ENCODE results near the gene ZNF511.
A peak's percentile ranks its signal among the peaks of the same experiment; 100 is the strongest.

ZNF511 gene

DNA sequence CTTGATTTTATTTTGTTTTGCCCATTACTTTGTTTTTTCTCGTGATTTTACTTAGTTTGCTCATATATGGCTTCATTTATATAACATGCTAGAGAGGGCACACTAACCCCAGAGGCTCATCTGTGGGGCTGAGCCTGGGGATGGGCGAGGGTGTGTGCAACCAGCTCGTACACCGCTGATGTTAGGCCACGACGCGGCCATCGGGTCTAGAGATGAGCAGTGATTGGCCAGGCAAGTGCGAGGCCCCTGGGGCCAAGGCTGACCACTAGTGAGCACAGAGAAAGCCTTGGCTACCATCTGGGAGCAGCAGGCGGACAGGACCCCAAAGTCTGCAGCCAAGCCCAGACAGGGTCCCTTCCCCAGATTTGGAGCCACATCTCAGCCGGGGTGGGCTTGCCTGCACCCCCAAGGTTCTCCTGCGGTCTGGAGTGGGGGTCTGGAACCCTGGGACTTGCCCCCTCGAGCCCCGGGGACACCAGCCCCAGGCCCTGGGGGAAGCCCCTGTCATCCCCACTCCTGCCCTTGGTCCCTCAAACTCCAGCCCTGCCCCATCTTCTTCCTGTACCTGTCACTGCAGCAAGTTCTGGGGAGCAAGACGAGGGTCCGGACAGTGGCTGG, 45.4 kb downstream of the ZNF511 start:
- no peak for DNase-seq (ENCODE audit: low spot score)

DNA sequence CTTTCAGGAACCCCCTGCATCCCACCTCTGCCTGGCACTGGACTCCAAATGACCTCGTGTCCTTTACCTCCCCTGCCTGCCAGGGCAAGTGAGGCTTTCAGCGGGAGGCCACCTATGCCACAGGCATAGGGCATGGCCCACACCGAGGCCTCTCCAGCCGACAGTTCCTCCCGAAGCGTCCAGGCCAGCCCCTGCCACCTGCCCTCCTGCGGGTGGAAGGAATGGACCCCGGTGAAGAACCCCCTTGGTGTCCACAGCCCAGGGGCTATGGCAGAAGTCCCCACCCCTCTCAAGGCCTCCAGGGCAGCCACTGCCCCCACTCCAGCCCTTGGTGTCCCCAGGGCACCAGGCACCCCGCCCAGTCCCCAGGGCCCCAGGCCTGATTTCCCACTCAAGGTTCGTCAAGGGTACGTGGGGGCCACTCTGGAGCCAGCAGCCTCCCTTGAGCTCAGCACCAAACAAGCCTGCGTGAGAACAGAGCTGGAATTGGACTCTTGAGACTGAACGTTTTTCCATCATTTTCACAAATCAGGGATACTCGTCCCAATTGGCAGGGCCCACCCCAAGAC, 46.0 kb downstream of the ZNF511 start:
- DNase-seq (ENCODE audit: low spot score) = no peak

DNA sequence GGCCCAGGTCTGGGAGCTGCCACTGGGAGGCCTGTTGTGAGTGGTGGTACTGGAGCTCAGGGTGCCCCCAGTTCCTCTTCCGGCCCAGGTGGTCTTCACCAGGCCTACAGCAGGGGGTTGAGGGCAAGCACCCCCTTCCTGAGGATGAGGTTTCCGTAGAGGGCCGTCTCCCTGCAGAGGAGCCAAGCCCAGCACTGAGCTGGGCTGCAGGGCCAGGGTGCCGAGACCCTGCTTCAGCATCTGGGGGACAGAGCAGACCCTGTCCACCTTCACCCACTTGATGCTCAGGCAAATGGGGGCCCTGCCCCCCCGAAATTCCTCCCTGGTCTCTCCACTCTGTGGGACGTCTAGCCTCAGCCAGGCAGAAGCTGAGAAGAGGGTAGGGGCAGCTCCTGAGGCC, 46.6 kb downstream of the ZNF511 start:
- no peak for DNase-seq (ENCODE audit: low spot score)

DNA sequence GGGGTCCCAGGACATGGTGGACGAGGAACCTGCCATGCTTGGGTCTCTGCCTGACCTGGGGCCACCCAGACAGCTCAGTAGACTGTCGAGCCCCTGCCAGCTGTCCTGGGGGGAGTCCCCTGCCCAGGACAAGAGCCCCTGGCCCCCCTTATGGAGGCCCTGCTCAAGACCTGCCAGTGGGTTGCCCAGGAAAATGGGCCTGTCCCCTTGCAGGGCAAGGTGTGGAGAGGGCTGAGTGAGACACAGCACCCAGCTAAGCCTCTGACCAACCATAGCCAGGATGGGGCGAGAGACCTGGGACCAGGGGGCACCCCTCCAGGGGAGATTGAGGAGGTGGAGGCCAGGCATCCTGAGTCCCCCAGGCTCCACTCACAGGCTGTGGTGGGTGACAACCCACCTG, 47.3 kb downstream of the ZNF511 start:
- DNase-seq (ENCODE audit: low spot score) = no peak

DNA sequence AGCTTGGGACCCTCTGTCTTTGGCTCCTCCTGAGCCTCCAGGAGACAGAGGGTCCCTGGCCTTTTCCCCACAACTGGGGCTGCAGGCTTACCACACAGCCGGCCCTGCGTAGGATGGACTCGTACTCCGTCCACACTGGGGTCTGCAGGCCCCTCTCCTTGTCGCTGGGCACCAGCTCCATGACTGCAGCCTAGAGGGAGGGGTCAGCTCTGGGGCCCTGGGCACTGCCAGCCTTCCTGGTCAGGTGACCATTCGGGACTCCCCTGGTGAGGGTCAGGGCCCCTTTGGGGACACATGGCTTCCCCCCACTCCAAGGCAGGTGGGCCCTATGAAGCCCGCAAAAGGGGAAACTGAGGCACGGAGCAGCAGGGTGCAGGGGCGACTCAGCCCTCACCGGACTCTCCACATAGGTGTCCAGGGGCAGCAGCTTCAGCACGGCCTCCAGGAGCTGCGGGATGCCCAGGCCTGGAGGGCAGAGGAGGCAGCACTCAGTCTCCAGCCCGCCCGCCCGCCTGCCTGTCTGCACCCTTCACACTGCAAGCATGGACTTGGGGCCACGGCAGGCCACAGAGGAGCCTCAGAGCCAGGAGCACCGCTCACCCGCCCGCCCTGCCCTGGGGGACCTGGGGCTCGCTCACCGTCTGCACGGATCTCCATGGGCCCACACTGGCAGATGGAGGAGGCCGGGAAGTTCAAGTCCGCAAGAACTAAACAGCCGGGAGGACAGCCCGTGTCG, 48.0 kb downstream of the ZNF511 start:
- DNase-seq (ENCODE audit: low spot score) = no peak

DNA sequence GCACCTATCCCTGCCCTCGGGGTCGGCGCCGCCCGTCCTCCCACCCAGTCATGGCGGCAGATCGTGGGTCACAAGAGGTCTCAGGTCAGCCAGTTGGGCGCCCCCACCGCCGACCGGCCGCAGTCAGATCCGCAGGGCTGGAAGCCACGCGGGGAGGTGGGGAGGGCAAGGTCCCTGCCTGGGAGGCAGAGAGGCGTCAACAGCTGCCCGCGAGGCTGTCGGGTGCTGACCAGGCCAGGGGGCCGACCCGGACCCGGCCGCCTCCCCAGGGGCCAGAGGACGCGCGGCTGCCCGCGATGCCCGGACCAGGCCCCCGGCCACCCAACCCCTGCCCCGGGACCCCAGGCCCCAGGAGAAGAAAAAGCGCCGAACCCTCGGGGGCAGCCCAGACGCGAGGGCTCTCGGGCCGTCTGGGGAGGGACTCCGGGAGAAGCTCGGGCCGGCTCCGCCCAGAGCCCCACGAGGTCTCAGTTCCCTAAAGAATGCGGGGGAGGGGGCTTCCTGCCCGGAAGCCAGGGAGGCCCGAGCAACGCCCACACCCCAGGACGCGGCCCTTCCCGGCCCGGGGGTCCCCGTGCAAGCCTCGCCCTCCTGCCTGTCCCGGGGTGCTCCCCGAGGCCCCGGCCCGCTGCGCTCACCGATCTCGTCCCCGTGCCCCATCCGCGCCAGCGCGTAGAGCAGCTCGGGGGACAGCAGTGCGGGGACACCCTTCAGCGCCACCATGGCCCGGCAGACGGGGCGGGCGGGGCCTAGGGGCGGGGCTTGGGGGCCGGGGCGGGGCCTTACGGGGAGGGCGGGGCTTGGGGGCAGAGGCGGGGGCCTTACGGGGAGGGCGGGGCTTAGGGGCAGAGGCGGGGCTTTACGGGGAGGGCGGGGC, 48.8 kb downstream of the ZNF511 start, which contains the start of gene FUOM:
FUOM (minus strand) TSS at position 735 of the 877 bp plus-strand sequence; CDS start at position 723, 12 bp downstream.
- DNase-seq (ENCODE audit: low spot score) = peak; percentile 88

DNA sequence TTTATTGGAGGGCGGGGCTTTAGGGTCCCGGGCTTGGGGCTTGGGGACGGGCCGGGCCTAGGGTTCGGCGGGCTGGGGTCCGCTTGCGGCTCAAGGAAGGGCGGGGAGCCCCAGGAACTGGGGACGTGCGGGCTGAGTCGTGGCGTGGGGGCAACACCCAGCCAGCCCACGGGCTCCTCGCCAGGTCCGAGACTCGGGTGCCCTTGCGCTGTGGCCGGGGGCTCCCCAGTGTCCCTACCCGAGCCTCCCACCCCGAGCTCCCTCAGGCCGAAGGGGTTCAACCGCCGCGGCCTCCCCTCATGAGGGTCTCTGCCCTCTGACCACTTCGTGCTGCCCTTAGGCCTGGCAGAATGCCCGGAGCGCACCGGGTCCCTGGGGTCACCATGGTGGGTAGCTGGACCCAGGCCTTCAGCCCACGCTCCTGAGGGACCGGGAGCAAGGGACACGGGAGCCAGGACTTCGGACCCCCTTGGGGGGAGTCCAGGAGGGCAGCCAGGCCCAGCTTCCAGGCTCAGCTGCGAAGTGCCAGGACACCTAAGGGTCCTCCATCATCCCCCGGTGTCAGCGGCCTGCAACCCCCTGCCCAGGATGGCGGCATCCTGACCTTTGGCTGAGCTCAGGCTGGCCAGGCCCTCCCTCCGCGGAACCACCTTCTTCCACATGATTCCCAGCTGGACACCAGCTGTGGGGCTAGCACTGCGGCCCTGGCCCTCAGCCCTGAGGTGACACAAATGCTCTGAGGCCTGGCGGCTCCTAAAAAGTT, 49.6 kb downstream of the ZNF511 start:
- DNase-seq (ENCODE audit: low spot score) = no peak

DNA sequence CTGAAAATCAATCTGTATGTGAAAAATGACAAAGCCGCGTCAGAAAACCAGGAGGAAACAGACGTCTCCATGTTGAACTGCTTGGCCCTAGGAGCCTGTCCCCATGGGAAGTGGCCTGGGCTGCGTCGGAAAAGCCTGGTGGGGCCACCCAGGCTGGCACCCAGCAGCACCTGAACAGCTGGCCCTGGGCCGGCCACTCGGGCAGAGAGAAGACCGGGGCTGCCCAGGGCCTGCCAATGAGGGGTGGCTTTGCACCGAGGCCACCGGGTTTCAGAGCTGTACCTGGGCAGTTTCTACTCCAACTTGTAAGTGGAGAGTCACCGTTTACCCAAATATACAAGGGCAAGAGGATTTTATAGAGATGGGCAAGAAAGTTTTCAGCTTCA, 50.2 kb downstream of the ZNF511 start:
- DNase-seq (ENCODE audit: low spot score) = no peak

DNA sequence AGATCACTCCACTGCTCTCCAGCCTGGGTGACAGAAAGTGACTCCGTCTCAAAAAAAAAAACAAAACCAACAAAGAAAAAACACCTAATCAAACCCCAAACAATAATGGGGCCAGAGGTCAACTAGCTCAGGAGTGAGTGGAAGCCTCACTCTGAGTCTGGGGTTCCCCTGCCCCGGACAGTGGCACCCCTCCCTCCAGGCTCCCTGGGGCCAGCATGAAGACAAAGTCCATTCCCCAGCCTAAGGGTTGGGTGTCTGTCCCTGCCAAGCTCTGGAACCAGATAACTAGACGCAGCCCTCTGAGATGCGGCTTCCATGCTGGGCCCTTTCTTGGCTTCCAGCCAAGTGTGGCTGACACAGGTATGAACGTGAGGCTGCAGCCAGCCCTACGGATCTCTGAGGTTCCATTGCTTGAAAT, 50.8 kb downstream of the ZNF511 start:
- DNase-seq (ENCODE audit: low spot score) = no peak

DNA sequence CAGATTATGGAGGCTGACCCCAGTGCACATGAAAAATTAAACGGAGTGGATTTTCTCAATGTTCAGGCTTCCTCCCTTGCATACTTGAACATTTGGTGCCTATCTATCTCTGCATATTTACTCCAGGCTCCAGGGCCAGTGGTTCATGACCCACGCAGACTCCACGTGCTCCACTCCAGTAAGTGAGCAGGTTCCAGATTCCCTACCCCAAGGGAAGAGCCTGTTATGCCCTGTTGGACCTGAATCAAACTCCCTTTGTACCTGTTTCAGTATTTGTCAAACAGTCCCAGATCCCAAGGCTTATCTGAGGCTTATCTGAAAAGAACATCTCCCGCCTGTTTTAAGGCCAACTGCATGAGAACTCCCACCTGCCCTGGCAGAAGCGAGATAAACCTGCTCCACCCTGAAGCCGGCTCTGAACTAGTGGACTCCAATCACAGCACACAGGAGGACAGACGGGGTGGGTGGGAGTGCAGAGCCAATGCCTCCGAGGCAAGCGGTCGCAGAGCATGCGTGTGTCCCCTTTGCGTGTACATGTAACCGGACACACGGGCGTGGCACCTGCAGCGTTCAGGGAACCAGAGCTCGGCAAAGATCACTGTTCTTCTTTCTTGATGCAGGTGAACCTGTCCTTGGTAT, 51.4 kb downstream of the ZNF511 start:
- no peak for DNase-seq (ENCODE audit: low spot score)

DNA sequence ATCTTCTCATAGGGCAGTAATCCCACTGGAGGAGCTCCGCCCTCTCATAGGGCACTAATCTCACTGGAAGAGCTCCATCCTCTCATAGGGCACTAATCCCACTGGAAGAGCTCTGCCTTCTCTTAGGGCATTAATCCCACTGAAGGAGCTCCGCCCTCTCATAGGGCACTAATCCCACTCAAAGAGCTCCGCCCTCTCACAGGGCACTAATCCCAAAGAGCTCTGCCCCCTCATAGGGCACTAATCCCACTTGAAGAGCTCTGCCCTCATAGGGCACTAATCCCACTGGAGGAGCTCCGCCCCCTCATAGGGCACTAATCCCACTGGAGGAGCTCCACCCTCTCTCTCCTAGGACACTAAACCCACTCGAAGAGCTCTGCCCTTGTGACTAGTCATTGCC, 52.5 kb downstream of the ZNF511 start:
- DNase-seq (ENCODE audit: low spot score) = no peak

DNA sequence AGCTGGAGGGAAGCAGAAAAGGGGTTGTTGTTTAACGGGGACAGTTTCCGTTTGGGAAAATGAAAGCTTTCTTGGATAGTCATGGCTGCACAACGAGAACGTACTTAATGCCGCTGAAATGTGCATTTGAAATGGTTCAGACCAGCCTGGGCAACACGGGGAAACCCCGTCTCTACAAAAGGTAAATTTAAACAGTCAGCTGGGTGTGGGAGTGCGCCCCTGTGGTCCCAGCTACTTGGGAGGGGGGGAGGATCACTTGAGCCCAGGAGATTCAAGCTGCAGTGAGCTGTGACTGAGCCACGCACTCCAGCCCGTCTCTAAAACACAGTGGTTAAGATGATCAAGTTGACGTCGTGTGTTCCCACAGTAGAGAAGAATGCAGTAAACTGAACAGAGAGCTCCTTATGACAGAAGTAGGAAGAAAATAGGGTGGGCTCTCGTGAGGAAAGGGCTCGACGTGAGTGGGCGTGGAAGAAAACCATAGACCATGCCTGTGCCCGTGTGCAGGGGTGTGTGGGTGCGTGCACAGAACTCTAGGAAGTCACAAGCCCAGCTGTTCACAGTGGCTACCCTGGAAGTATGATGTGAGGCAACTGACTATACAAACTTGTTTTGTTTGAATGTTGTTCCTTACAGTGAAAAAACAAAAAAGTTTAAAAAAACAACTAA, 53.2 kb downstream of the ZNF511 start:
- DNase-seq (ENCODE audit: low spot score) = no peak
